Subcutaneous adipose tissue (tissue), 4 donors: ENCODE results near the gene PLD1. TPM values are rescaled to one million over a fixed set of nuclear protein-coding genes. Genes with fewer than 3 reads are reported as not detected.

Experiments used
- total RNA-seq, 4 donors: library from RNA; depleted of rRNA; stranded (reverse); fragments of >200 nt; gene quantifications; one replicate each; pipeline ENCODE4 v1.1.0, GENCODE V29; 2016
- TF ChIP-seq, protein P1 (sequence below): fragments of 450-650 bp; IDR thresholded peaks from one replicate; pipeline ENCODE4 v1.5.1; 2016; ENCODE audit warnings: low read depth, mild to moderate bottlenecking, control low read depth, antibody characterized with exemption, moderate library complexity

Gene PLD1
- total RNA-seq, 4 donors from 2014 or later, result 20.5 to 48.2 (median 26.9) TPM

DNA sequence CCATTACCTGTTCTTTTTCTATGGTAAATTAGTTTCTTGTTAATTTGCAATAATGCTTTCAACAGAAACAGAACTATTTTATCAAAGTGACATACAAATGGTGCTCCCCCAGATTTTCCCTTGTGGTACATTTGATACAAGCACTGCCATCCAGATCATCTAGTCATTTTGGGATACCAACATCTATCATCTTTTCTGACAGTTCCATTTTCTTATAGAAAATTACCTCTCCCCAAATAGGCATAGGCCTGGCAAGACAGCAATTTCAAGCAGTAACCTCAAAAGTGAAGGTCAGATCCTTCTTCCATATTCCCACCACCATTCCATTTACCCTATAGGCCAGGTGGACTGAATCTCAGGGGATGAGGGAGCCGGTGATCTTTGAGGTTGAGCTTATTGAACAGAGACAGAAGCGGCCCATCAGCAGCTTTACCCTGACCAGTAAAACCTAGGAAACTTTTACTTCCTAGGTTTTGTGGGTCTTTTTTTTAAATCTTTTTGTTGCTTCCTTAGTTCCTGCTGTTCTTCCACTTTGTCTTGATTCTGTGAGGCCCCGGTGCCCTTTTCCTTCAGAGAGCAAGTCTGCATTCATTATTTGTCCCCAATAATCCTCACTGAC is 3.1 kb upstream of the PLD1 start:
- TF ChIP-seq, protein P1, sequence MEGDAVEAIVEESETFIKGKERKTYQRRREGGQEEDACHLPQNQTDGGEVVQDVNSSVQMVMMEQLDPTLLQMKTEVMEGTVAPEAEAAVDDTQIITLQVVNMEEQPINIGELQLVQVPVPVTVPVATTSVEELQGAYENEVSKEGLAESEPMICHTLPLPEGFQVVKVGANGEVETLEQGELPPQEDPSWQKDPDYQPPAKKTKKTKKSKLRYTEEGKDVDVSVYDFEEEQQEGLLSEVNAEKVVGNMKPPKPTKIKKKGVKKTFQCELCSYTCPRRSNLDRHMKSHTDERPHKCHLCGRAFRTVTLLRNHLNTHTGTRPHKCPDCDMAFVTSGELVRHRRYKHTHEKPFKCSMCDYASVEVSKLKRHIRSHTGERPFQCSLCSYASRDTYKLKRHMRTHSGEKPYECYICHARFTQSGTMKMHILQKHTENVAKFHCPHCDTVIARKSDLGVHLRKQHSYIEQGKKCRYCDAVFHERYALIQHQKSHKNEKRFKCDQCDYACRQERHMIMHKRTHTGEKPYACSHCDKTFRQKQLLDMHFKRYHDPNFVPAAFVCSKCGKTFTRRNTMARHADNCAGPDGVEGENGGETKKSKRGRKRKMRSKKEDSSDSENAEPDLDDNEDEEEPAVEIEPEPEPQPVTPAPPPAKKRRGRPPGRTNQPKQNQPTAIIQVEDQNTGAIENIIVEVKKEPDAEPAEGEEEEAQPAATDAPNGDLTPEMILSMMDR, result no peak

DNA sequence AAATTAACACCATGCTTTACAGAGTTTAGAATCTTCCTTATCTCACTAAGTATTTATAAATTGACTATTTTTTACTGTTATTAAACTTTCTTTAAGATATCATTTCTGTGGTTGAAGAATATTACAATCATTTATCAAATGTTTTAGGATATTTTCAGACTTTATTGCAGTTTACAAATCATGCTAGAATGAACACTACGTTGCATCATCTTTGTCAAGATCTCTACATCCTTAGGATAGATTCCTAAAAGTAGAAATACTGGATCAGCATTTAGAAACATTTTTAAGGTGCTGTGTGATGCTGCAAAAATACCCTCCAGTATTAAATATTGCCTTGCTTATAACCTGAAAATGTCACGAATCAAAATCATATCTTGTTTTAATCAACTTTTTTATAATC is 2.5 kb upstream of the PLD1 start:
- TF ChIP-seq, protein P1, result no peak

DNA sequence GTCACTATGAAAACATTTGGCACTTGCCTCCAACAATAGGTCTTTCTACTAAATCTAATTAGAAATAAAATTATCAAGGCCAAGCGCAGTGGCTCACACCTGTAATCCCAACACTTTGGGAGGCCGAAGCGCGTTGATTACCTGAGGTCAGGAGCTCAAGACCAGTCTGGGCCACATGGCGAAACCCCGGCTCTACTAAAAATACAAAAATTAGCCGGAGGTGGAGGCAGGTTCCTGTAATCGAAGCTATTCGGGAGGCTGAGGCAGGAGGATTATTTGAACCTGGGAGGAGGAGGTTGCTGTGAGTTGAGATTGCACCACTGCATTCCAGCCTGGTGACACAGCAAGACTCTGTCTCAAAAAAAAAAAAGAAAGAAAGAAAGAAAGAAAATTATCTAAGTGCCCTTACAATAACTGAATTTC is 1.6 kb upstream of the PLD1 start:
- TF ChIP-seq, protein P1, result no peak

DNA sequence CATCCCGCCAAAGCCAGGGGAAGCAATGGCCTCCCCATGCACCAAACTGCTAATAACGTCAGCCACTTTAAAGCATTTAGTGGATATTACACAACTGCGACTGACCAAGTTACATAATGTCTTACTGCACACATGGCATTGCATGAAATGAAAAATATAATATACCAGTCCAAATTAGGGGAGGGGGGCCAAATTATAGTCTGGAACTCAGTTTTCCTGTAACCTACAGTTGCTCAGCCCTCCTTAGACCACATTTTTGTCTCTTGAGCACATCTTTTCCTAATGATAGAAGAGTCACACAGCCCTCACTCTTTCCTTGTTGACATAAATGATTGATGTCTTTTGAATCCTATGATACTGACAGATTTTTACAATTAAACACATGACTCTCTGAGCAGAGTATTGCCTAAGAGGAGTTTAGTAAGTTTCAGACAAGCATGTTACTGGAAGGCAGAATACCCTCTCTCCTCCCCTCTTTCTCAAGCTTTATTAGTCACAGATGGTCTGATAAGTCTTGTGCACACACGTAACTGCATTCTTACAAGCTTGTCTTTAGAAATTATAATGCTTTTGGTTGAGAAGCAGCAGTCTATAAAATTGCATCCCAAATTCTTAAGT is 1.1 kb upstream of the PLD1 start:
- TF ChIP-seq, protein P1, result no peak

DNA sequence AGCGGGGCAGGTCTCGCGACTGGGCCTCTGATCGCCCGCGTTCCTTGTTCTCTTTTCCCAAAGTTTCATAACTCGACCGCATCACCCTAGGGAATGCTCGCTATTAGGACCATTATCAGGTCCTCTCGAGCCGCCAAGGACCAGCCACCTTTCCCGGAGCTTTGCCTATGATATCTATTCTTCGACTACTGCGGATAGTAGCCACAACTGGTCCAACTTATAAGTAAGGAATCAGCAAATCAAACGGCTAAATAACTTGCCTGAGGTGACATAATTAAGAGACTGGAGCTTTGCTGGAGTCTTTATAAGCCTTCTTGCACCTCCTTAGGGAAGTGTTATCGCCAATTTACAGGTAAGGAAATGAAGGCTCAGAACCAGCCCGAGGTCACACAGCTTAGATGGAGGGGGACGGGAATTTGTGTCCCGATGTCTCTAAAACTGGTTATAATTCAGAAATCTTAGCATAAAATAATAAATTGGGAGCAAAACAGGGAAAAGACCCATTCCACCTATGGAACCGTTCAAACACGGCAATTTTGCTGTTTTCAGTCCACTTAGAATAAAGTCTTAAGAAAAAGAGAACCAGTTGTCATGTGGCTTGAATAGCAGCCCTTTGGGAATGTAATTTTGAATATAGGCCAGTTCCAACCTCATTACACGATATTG is 479 bp upstream of the PLD1 start:
- TF ChIP-seq, protein P1, result no peak

DNA sequence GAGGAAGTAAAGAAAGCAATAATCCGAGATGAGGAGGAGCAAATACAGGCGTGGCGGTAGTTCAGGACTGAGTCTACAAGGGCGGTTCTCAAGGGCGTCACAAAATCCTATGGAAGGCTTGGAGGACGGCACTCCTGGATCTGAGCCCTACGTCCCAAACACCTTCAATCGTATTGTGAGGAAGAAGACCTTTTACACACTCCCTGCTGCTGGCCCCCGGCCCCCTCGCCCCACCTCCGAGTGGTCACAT is 747 bp downstream of the PLD1 start:
- TF ChIP-seq, protein P1, result no peak

DNA sequence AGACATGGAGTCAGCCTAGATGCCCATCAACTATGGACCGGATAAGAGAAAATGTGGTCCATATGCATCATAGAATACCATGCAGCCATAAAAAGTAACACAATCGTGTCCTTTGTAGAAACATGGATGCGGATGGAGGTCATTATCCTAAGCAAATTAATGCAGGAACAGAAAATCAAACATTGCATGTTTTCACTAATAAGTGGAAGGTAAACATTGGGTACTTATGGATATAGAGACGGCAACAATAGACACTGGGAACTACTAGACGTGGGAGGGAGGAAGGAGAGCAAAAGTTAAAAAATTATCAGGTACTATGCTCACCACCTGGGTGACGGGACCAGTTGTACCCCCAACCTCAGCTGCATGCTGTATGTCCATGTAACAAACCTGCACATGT is 2.5 kb downstream of the PLD1 start:
- TF ChIP-seq, protein P1, result no peak
